ENCODE results near the gene OPN5. TPM values are rescaled to one million over a fixed set of nuclear protein-coding genes. Genes with fewer than 3 reads are reported as not detected.

The OPN5 gene
- total RNA-seq, 1 donor from 2014 or later: not detected

DNA sequence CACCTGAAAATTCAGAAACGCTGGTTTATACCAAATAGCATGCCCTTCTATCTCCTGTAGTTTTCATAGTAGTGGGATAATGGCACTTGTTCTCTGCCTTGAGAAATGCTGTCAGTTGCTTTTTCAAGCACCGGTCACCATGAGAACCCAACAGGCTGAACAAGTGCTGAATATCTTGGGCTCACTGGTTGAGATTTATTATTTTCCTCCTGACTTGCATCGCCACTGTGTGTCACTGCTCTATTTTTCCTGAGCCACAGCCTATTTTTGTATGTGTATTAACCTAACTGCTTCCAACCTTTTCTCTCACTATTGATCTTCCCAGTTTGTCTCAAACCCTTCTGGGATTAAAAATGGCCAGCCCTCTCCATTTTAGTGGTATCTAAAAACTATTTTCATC, 71.9 kb downstream of the OPN5 start:
- DNase-seq (ENCODE audit: low read depth, low spot score): no peak

- no peak for DNase-seq (ENCODE audit: low read depth, low spot score)
Observed at GRCh38 chr6:47854971-47855370, 73.1 kb downstream of the OPN5 start.

DNA sequence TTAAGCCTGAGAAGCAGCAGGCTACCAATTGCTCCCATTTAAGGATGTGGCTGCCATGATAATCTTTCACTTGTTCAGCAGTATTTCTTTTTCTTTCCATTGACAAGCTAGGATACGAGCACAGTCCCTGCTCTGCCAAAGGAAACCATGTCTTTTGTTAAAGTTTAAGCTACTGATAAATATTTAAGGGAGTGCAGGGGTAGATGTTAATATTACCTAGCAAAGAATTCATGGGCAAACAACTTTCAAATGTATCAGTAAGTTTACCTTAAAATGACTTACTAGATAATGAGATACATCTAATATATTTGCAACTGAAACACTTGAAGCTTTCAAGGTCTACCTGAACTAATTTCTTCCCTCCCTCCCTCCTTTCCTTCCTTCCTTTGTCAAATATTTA, 77.3 kb downstream of the OPN5 start:
- no peak for DNase-seq (ENCODE audit: low read depth, low spot score)

GRCh38 chr6:47862731-47863130, 80.9 kb downstream of the OPN5 start:
- no peak for DNase-seq (ENCODE audit: low read depth, low spot score)

DNA sequence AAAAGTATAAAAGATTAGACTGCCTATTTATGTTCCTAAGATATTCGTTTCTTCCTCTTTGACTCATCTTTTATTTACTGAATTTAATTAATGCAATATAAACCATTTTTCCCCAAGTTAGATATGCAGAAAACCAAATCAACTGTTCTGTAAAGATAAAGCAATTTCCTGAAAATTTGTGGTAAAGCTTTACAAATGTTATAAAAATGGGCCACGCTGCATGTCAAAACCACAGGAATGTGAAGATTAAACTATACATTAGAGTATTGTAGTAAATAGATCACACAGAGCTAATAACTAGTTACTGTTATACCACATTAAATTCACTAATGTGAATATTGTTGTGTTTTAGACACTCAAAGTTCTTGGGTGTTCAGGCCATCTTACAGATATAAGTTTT, 83.4 kb downstream of the OPN5 start:
- no peak for DNase-seq (ENCODE audit: low read depth, low spot score)

GRCh38 chr6:47875593-47875992, 93.8 kb downstream of the OPN5 start:
- DNase-seq (ENCODE audit: low read depth, low spot score): no peak

Other genes with a start within 250 kb of the OPN5 start
- not detected in 2 replicates for gene ADGRF4, start 83.5 kb upstream of the OPN5 start, total RNA-seq

All from pulmonary artery endothelial cell (primary cell).